ENCODE measurements around the gene LYPLAL1. TPM values are rescaled to one million over a fixed set of nuclear protein-coding genes. Genes with fewer than 3 reads are reported as not detected.
A peak's percentile ranks its signal among the peaks of the same experiment; 100 is the strongest.

LYPLAL1 gene
- total and polyA plus RNA-seq, 2 experiments from 2014 or later: 28.3 to 31.9 TPM

GRCh38 chr1:219173434-219173757 lies 282 bp upstream of the LYPLAL1 start:
- Histone ChIP-seq H3K9me3 (ENCODE audit: low read depth) (no peaks in the 10 kb centered on the region), H3K27ac (peak overlapping the region; percentile 60), H3K4me1 (ENCODE audit: insufficient read depth) (peaks cover 20% of the 10 kb centered on the region), H2AFZ (peak overlapping the region; percentile 94), H3K79me2 (peaks cover 24% of the 10 kb centered on the region), H4K20me1 (ENCODE audit: insufficient read depth, poor library complexity, severe bottlenecking) (no peaks in the 10 kb centered on the region), H3K9me2 (replicated peaks; ENCODE audit: insufficient read depth) (no peaks in the 10 kb centered on the region), H3K4me2 (peak overlapping the region; percentile 86), H3K27me3 (no peaks in the 10 kb centered on the region), H3K4me3 (peak overlapping the region; percentile 17), H3K36me3 (replicated peaks; ENCODE audit: insufficient read depth, low read depth) (no peaks in the 10 kb centered on the region)
- 55% methylated on average over 6 of the region's 6 CpGs for WGBS (ENCODE audit: low lambda C conversion rate, missing lambda C conversion rate)
- TF ChIP-seq EZH2phosphoT487 (IDR thresholded peaks at IDR 0.05; ENCODE audit: low read depth, severe bottlenecking, unreplicated experiment) (no peak), EZH2 (IDR thresholded peaks at IDR 0.05; ENCODE audit: borderline replicate concordance) (no peak)
- TF ChIP-seq, protein P1, sequence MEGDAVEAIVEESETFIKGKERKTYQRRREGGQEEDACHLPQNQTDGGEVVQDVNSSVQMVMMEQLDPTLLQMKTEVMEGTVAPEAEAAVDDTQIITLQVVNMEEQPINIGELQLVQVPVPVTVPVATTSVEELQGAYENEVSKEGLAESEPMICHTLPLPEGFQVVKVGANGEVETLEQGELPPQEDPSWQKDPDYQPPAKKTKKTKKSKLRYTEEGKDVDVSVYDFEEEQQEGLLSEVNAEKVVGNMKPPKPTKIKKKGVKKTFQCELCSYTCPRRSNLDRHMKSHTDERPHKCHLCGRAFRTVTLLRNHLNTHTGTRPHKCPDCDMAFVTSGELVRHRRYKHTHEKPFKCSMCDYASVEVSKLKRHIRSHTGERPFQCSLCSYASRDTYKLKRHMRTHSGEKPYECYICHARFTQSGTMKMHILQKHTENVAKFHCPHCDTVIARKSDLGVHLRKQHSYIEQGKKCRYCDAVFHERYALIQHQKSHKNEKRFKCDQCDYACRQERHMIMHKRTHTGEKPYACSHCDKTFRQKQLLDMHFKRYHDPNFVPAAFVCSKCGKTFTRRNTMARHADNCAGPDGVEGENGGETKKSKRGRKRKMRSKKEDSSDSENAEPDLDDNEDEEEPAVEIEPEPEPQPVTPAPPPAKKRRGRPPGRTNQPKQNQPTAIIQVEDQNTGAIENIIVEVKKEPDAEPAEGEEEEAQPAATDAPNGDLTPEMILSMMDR (IDR thresholded peaks at IDR 0.05; ENCODE audit: poor library complexity): no peak
- DNase-seq (ENCODE audit: low spot score): no peak

DNA sequence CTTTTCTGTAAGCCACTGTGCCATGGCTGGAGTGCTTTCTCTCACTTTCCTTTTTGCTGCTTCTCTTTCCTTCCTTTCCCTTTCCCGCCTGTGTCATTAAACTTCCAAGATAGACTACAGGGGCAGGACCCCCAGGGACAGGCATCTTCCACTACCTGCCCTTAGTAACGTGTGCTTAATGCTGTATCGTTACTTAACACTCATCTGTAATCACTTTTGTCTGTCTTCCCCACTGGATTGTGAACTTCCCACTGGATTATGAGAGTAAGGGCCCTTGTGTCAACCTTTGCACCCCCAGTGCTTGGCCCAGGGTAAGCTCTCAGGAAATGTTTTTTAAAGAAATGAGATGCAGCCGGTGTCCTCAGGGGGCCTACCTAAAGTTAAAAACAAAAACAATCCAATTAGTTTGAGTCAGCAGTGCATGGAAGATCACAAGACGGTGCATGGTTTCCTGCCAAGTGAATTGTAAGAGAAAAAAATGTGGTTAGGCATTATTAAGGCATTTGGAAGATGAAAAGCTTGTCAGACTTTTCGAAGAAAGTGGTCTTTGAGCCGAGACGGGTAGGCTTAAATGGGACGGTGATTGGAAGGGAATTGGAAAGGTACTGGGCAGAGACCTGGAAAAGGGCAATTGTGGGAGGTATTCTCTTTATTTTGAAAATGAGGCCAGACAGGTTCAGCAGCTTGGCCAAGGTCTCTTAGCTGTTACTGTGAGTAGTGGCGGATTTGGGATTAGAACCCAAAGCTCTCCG lies 958 bp downstream of the LYPLAL1 start:
- H2AFZ ChIP-seq: peak overlapping the region; percentile 65
- peak overlapping the region; percentile 58 for H3K4me3 ChIP-seq
- DNase-seq (ENCODE audit: low spot score): peak; percentile 25
- 31% methylated on average over 11 of the region's 11 CpGs for WGBS (ENCODE audit: low lambda C conversion rate, missing lambda C conversion rate)
- no peaks in the 10 kb centered on the region for H3K27me3 ChIP-seq
- H3K79me2 ChIP-seq: peaks cover 24% of the 10 kb centered on the region
- peak overlapping the region; percentile 86 for H3K4me2 ChIP-seq
- no peaks in the 10 kb centered on the region for H4K20me1 ChIP-seq (ENCODE audit: insufficient read depth, poor library complexity, severe bottlenecking)
- no peaks in the 10 kb centered on the region for H3K9me2 ChIP-seq (replicated peaks; ENCODE audit: insufficient read depth)
- peaks cover 20% of the 10 kb centered on the region for H3K4me1 ChIP-seq (ENCODE audit: insufficient read depth)
- H3K27ac ChIP-seq: peak overlapping the region; percentile 87
- TF ChIP-seq EZH2 (IDR thresholded peaks at IDR 0.05; ENCODE audit: borderline replicate concordance): no peak
- TF ChIP-seq, protein P1 (IDR thresholded peaks at IDR 0.05; ENCODE audit: poor library complexity): no peak
- TF ChIP-seq EZH2phosphoT487 (IDR thresholded peaks at IDR 0.05; ENCODE audit: low read depth, severe bottlenecking, unreplicated experiment): no peak
- no peaks in the 10 kb centered on the region for H3K36me3 ChIP-seq (replicated peaks; ENCODE audit: insufficient read depth, low read depth)
- no peaks in the 10 kb centered on the region for H3K9me3 ChIP-seq (ENCODE audit: low read depth)

DNA sequence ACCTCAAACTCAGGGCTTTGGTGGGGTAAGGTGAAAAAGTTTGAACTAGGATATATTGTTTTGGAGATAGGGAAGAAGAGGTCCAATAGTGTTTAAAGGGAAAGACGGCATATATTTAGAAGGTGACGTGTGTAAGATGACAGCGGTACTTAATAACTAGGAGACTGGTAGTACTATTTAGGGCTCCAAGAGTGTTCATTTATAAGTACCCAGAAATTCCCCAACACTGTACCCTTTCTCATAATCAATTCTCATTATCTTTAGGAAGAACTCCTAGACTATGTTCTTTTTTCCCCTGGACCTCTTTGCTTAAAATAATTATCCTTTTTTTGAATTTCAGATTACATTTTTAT lies 1.5 kb downstream of the LYPLAL1 start:
- H3K9me2 ChIP-seq (replicated peaks; ENCODE audit: insufficient read depth): no peaks in the 10 kb centered on the region
- H3K27me3 ChIP-seq: no peaks in the 10 kb centered on the region
- H3K79me2 ChIP-seq: peaks cover 24% of the 10 kb centered on the region
- TF ChIP-seq, protein P1 (IDR thresholded peaks at IDR 0.05; ENCODE audit: poor library complexity): no peak
- TF ChIP-seq EZH2phosphoT487 (IDR thresholded peaks at IDR 0.05; ENCODE audit: low read depth, severe bottlenecking, unreplicated experiment): no peak
- no peak for TF ChIP-seq EZH2 (IDR thresholded peaks at IDR 0.05; ENCODE audit: borderline replicate concordance)
- no peak for DNase-seq (ENCODE audit: low spot score)
- H3K4me3 ChIP-seq: peak overlapping the region; percentile 58
- H3K4me1 ChIP-seq (ENCODE audit: insufficient read depth): peaks cover 20% of the 10 kb centered on the region
- H4K20me1 ChIP-seq (ENCODE audit: insufficient read depth, poor library complexity, severe bottlenecking): no peaks in the 10 kb centered on the region
- H3K9me3 ChIP-seq (ENCODE audit: low read depth): no peaks in the 10 kb centered on the region
- H3K36me3 ChIP-seq (replicated peaks; ENCODE audit: insufficient read depth, low read depth): no peaks in the 10 kb centered on the region
- peak overlapping the region; percentile 87 for H3K27ac ChIP-seq
- no peak overlapping the region for H2AFZ ChIP-seq
- peak overlapping the region; percentile 86 for H3K4me2 ChIP-seq
- 89% methylated on average over 3 of the region's 3 CpGs for WGBS (ENCODE audit: low lambda C conversion rate, missing lambda C conversion rate)
